AG09319 (cell line): Measurements from ENCODE around the gene FAM20C.

Source experiments
- DNase-seq: peaks from one replicate; pipeline ENCODE4 v3.0.0-alpha.2; 2010; ENCODE audit warnings: low read depth; ENCODE audit errors: extremely low read depth
- CTCF ChIP-seq: IDR thresholded peaks from 2 replicates; pipeline ENCODE4 v1.5.1; 2011; ENCODE audit warnings: low read depth, mild to moderate bottlenecking, inconsistent platforms, low read length, moderate library complexity

Gene FAM20C

GRCh38 chr7:210401-210925, 18.1 kb downstream of the FAM20C start:
- no peak for DNase-seq
- TF ChIP-seq CTCF = no peak

GRCh38 chr7:211033-211714, 18.8 kb downstream of the FAM20C start:
- no peak for TF ChIP-seq CTCF
- DNase-seq = no peak

GRCh38 chr7:211715-212058, 19.3 kb downstream of the FAM20C start:
- DNase-seq = no peak
- TF ChIP-seq CTCF = no peak

- no peak for TF ChIP-seq CTCF
- DNase-seq = no peak
Observed at GRCh38 chr7:212754-213153, 20.4 kb downstream of the FAM20C start.

GRCh38 chr7:213324-213993, 21.1 kb downstream of the FAM20C start:
- TF ChIP-seq CTCF = no peak
- DNase-seq = no peak

GRCh38 chr7:214410-215212, 22.2 kb downstream of the FAM20C start:
- DNase-seq = no peak
- TF ChIP-seq CTCF = no peak
